KMS-11 (cell line): ENCODE results near the gene SUGCT.

Experiments
- H2AFZ ChIP-seq: fragments of 200-600 bp; sonication (generic); 2 replicates; pipeline ENCODE4 v1.6.1; 2016; ENCODE audit warnings: antibody characterized with exemption, mixed run types, low read depth
- H3K27ac ChIP-seq: fragments of 200-600 bp; sonication (generic); 2 replicates; pipeline ENCODE4 v1.6.1; 2016; ENCODE audit warnings: mild to moderate bottlenecking, mixed run types
- H3K27me3 ChIP-seq: fragments of 200-600 bp; sonication (generic); 2 replicates; pipeline ENCODE4 v1.6.1; 2017; ENCODE audit warnings: mild to moderate bottlenecking, low read depth, mixed run types, moderate library complexity; ENCODE audit not compliant: insufficient read depth
- H3K36me3 ChIP-seq: fragments of 200-600 bp; sonication (generic); 2 replicates; pipeline ENCODE4 v1.6.1; 2017; ENCODE audit warnings: mild to moderate bottlenecking, mixed run types; ENCODE audit not compliant: insufficient read depth
- H3K4me1 ChIP-seq: fragments of 200-600 bp; sonication (generic); 2 replicates; pipeline ENCODE4 v1.6.1; 2016; ENCODE audit warnings: mild to moderate bottlenecking, low read depth, mixed run types; ENCODE audit not compliant: poor library complexity, severe bottlenecking
- H3K4me2 ChIP-seq: fragments of 200-600 bp; sonication (generic); 2 replicates; pipeline ENCODE4 v1.7.0; 2016; ENCODE audit warnings: mild to moderate bottlenecking, mixed run types
- H3K4me3 ChIP-seq: fragments of 200-600 bp; sonication (generic); IDR thresholded peaks from 2 replicates; pipeline ENCODE4 v1.6.1; 2017; ENCODE audit warnings: low read depth, low read length, mixed read lengths; ENCODE audit not compliant: insufficient read depth
- H3K79me2 ChIP-seq: fragments of 200-600 bp; sonication (generic); 2 replicates; pipeline ENCODE4 v1.6.1; 2016; ENCODE audit warnings: low read depth, mixed run types; ENCODE audit not compliant: insufficient read depth
- H3K9ac ChIP-seq: fragments of 200-600 bp; sonication (generic); 2 replicates; pipeline ENCODE4 v1.6.1; 2016; ENCODE audit warnings: mild to moderate bottlenecking, mixed run types
- H4K20me1 ChIP-seq: fragments of 200-600 bp; sonication (generic); 2 replicates; pipeline ENCODE4 v1.6.1; 2016; ENCODE audit warnings: mild to moderate bottlenecking, mixed run types; ENCODE audit not compliant: insufficient read depth
- TF ChIP-seq, protein P1 (sequence below): fragments of 200-600 bp; sonication (generic); conservative IDR thresholded peaks from 2 replicates; pipeline ENCODE4 v1.6.1; 2017; ENCODE audit warnings: low read depth, mild to moderate bottlenecking, antibody characterized with exemption, low read length, moderate library complexity, mixed read lengths

SUGCT gene

DNA sequence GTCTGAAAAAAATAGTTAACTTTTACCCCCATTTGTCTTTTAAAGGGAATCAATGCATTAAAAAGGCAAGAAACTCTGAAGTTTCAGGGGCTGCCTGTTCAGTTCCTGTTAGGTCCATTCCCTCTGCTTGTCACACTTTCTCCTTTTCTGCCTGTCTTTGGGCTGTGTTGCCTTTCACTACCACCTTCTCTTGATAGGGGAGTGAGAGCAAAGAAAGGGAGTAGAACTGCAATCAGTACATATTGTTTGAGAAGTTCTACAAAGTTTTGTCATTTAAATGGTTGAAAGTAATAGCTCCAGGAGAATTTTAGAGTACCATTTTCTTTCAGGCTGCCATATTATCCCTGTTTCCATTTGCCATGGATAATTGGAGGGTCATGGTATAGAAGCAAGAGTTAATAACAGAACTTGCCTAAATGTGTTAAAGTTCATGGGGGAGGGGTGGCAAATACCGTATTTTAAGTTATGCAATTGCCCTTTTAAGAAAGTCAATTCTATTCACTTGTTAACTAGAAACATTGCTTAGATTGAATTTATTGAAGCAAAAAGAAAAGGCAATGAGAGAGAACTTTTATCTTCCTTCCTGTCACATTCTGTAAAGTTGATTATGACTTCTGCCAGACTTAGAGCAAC, 39.0 kb upstream of the SUGCT start:
- Histone ChIP-seq H3K9ac (no peak overlapping the region), H3K27ac (no peak overlapping the region), H3K79me2 (no peaks in the 10 kb centered on the region), H4K20me1 (no peaks in the 10 kb centered on the region), H3K4me1 (no peaks in the 10 kb centered on the region), H3K4me2 (no peak overlapping the region), H2AFZ (no peak overlapping the region), H3K27me3 (no peaks in the 10 kb centered on the region), H3K4me3 (no peak overlapping the region), H3K36me3 (0 out of 2 replicates have a peak, but pooled peaks cover 4% of the 10 kb centered on the region)
- TF ChIP-seq, protein P1, sequence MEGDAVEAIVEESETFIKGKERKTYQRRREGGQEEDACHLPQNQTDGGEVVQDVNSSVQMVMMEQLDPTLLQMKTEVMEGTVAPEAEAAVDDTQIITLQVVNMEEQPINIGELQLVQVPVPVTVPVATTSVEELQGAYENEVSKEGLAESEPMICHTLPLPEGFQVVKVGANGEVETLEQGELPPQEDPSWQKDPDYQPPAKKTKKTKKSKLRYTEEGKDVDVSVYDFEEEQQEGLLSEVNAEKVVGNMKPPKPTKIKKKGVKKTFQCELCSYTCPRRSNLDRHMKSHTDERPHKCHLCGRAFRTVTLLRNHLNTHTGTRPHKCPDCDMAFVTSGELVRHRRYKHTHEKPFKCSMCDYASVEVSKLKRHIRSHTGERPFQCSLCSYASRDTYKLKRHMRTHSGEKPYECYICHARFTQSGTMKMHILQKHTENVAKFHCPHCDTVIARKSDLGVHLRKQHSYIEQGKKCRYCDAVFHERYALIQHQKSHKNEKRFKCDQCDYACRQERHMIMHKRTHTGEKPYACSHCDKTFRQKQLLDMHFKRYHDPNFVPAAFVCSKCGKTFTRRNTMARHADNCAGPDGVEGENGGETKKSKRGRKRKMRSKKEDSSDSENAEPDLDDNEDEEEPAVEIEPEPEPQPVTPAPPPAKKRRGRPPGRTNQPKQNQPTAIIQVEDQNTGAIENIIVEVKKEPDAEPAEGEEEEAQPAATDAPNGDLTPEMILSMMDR: no peak

DNA sequence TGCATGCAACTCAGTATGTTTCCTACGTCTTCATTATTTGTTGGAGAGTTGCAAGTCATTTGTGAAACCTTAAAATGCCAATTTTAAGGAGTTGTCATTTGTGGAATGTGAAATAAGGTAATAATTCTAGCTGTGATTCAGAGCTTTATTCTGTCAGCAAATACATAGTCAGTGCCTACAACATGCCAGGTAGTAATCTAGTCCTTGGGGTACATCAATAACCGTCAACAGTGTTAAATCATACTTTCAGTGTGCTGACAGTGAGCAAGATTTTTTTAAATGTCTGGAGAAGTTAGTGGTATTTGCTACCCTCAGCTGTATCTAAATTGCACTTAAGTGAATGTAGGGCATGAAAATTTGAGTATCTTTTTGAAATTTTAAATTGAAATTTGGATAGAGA, 37.1 kb upstream of the SUGCT start:
- no peak overlapping the region for H3K27ac ChIP-seq
- 0 out of 2 replicates have a peak, but pooled peaks cover 4% of the 10 kb centered on the region for H3K36me3 ChIP-seq
- no peak overlapping the region for H3K4me2 ChIP-seq
- H4K20me1 ChIP-seq: no peaks in the 10 kb centered on the region
- H3K27me3 ChIP-seq: no peaks in the 10 kb centered on the region
- H3K4me1 ChIP-seq: no peaks in the 10 kb centered on the region
- H2AFZ ChIP-seq: no peak overlapping the region
- no peaks in the 10 kb centered on the region for H3K79me2 ChIP-seq
- no peak overlapping the region for H3K9ac ChIP-seq
- TF ChIP-seq, protein P1: no peak
- no peak overlapping the region for H3K4me3 ChIP-seq

DNA sequence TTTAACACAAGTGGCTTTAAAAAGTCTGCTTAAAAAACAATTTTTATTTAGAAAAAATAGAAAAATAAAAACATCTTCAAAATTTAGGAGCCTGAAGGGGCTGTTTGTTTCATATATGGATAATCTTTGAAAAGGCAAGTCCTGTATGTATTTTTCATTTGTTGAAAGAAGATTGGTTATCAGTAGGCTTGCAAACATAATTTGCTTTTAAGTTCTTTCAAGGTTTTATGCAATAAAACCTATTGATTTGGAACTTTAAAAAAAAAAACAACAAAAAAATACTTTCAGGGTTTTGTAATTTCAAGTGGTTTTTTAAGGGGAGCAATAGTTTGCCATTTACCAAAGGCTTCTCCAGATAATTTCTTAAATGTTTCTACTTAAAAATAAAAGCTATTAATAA, 36.0 kb upstream of the SUGCT start:
- 0 out of 2 replicates have a peak, but pooled peaks cover 4% of the 10 kb centered on the region for H3K36me3 ChIP-seq
- H3K27ac ChIP-seq: no peak overlapping the region
- no peaks in the 10 kb centered on the region for H3K79me2 ChIP-seq
- H4K20me1 ChIP-seq: no peaks in the 10 kb centered on the region
- no peak overlapping the region for H2AFZ ChIP-seq
- H3K4me1 ChIP-seq: no peaks in the 10 kb centered on the region
- no peak overlapping the region for H3K4me3 ChIP-seq
- no peaks in the 10 kb centered on the region for H3K27me3 ChIP-seq
- no peak overlapping the region for H3K9ac ChIP-seq
- H3K4me2 ChIP-seq: no peak overlapping the region
- TF ChIP-seq, protein P1: no peak

DNA sequence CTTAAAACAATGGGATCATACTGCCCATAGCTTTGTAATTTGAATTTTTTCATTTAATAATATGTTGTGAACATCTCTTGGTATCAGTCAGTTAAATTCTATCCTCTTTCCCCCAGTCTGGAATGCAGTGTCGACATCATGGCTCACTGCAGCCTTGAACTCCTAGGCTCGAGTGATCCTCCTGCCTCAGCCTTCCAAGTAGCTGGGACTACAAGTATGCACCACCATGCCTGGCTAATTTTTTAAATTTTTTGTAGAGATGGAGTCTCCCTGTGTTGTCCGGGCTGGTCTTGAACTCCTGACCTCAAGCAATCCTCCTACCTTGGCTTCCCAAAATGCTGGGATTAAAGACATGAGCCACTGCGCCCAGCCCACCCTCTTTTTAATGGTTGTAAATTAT, 35.0 kb upstream of the SUGCT start:
- H3K27me3 ChIP-seq: no peaks in the 10 kb centered on the region
- no peak overlapping the region for H3K4me3 ChIP-seq
- no peak overlapping the region for H3K27ac ChIP-seq
- H3K4me2 ChIP-seq: no peak overlapping the region
- H2AFZ ChIP-seq: no peak overlapping the region
- TF ChIP-seq, protein P1: no peak
- H3K4me1 ChIP-seq: no peaks in the 10 kb centered on the region
- no peaks in the 10 kb centered on the region for H4K20me1 ChIP-seq
- 0 out of 2 replicates have a peak, but pooled peaks cover under 1% of the 10 kb centered on the region for H3K36me3 ChIP-seq
- H3K9ac ChIP-seq: no peak overlapping the region
- H3K79me2 ChIP-seq: no peaks in the 10 kb centered on the region
